HUDEP-2 (cell line): ENCODE data around the gene COX6A2.

Experiments
- DNase-seq, 76 experiments: peaks; one replicate each; lab custom pipeline; 2025; ENCODE audit not compliant: unreplicated experiment in 76 of 76; lab: John Stamatoyannopoulos, UW

COX6A2 gene

DNA sequence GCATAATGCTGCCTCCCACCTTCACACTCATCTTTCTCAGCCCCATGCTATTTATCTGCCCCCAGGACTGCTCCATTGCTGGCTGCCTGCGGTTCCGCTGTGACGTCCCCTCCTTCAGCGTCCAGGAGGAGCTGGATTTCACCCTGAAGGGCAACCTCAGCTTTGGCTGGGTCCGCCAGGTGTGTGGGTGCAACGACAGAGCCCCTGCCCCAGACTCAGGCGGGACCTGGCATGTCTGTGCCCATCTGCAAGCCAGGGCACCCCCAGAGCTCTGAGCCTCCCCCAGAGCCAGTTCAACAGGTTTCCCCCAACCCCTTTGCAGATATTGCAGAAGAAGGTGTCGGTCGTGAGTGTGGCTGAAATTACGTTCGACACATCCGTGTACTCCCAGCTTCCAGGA, 48.0 kb downstream of the COX6A2 start:
- no peak for DNase-seq
